NCI-H1436 treated with DMSO at 0.1 percent for 48 hours (cell line): ENCODE measurements around the gene KDM6A.
"Not testable (repeated sequence)": the region's sequence is repeated elsewhere in the genome, so short reads cannot be mapped to it uniquely, and the experiment has no call there.

Experiments
- DNase-seq: peaks from one replicate; lab custom pipeline; 2025; lab: John Stamatoyannopoulos, UW

KDM6A gene

GRCh38 chrX:44961817-44962607 lies 89.0 kb downstream of the KDM6A start:
- DNase-seq, result no peak

- DNase-seq, result no peak
Measured at GRCh38 chrX:44962944-44963343, 90.0 kb downstream of the KDM6A start.

- DNase-seq, result no peak
Measured at GRCh38 chrX:44967221-44967620, 94.2 kb downstream of the KDM6A start.

- DNase-seq, result no peak
Measured at GRCh38 chrX:44970709-44971108, 97.7 kb downstream of the KDM6A start.

GRCh38 chrX:44971674-44972073 lies 98.7 kb downstream of the KDM6A start:
- no peak for DNase-seq

- DNase-seq, result no peak
Measured at GRCh38 chrX:44972132-44972531, 99.1 kb downstream of the KDM6A start.

- DNase-seq, result no peak
Measured at GRCh38 chrX:44973420-44973932, 100.5 kb downstream of the KDM6A start.

GRCh38 chrX:44974451-44974850 lies 101.5 kb downstream of the KDM6A start:
- DNase-seq, result no peak

- no peak for DNase-seq
Measured at GRCh38 chrX:44975666-44976263, 102.8 kb downstream of the KDM6A start.

GRCh38 chrX:44978976-44979375 lies 106.0 kb downstream of the KDM6A start:
- no peak for DNase-seq

- no peak for DNase-seq
Measured at GRCh38 chrX:44980403-44980802, 107.4 kb downstream of the KDM6A start.

GRCh38 chrX:44980883-44981282 lies 107.9 kb downstream of the KDM6A start:
- no peak for DNase-seq

- DNase-seq, result no peak
Measured at GRCh38 chrX:44989995-44990770, 117.2 kb downstream of the KDM6A start.

- DNase-seq, result no peak
Measured at GRCh38 chrX:44992775-44993174, 119.8 kb downstream of the KDM6A start.

GRCh38 chrX:44996277-44996676 lies 123.3 kb downstream of the KDM6A start:
- no peak for DNase-seq

- DNase-seq, result no peak
Measured at GRCh38 chrX:44997282-44997812, 124.4 kb downstream of the KDM6A start.

GRCh38 chrX:44997888-44998287 lies 124.9 kb downstream of the KDM6A start:
- no peak for DNase-seq

- not testable (repeated sequence) for DNase-seq
Measured at GRCh38 chrX:44999237-44999636, 126.2 kb downstream of the KDM6A start.

- DNase-seq, result not testable (repeated sequence)
Measured at GRCh38 chrX:44999872-45000271, 126.9 kb downstream of the KDM6A start.

- no peak for DNase-seq
Measured at GRCh38 chrX:45001048-45001447, 128.1 kb downstream of the KDM6A start.

GRCh38 chrX:45003085-45003484 lies 130.1 kb downstream of the KDM6A start:
- DNase-seq, result no peak

GRCh38 chrX:45006002-45006800 lies 133.2 kb downstream of the KDM6A start:
- no peak for DNase-seq
